Measurements from ENCODE around the gene AKAP17A. TPM values are rescaled to one million over a fixed set of nuclear protein-coding genes. Genes with fewer than 3 reads are reported as not detected.

The AKAP17A gene
- polyA plus RNA-seq, 1 donor (not counting 4 experiments of a cell fraction or from before 2014, with no cell fraction given) = 12.8 TPM

- dilution Hi-C loops (cut with MboI; ENCODE audit: extremely low pct_ligation_motif_present, low sequenced_read_pairs) = no loop called here
- H2AFZ ChIP-seq (ENCODE audit: control insufficient read depth, low read length) = no peak overlapping the region
- peak; percentile 58 for FAIRE-seq
Measured at GRCh38 chrX:1612641-1613286, 21.4 kb downstream of the AKAP17A start.

DNA sequence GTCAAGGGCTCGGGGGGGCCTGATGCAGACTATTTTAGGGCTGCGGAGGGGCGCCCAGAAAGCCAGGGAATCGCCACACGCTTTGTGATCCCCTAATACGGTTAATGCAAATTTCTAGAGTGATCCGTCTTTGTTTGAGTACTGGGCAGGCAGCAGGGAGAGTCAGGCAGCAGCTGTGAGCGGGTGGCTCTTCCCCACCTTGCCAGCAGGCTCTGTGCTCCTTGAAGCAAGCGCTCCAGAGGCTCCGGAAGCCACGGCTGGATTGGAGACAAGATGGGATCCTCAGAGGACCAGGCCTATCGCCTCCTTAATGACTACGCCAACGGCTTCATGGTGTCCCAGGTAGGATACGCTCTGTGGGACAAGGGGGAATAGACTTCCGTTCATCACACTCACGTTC lies 23.5 kb downstream of the AKAP17A start, which contains the start of gene ASMT:
TSS of gene ASMT (plus strand) at position 133 of the 400 bp plus-strand sequence. CDS start at position 274, 141 bp downstream.
- Histone ChIP-seq H3K27ac (ENCODE audit: control insufficient read depth, insufficient read depth, low read length) (no peak within 1 kb of the TSS), H3K79me2 (ENCODE audit: control insufficient read depth, insufficient read depth, low read length) (no peaks in the 10 kb centered on the region), H3K9me1 (ENCODE audit: control insufficient read depth, extremely low read depth, insufficient read depth, low read length) (no peaks in the 10 kb centered on the region), H4K20me1 (ENCODE audit: control insufficient read depth, extremely low read depth, insufficient read depth, low read length) (no peaks in the 10 kb centered on the region), H3K9me3 (ENCODE audit: control insufficient read depth, low read depth, low read length) (peaks cover 32% of the 10 kb centered on the region), H3K4me3 (ENCODE audit: control insufficient read depth in 2 of 3, extremely low read depth in 1 of 3, insufficient read depth in 2 of 3, low read depth in 1 of 3, low read length in 3 of 3) (no peak within 1 kb of the TSS), H3K9ac (ENCODE audit: control insufficient read depth, extremely low read depth, insufficient read depth, low read length) (no peak within 1 kb of the TSS), H3K4me1 (ENCODE audit: control insufficient read depth, extremely low read depth, insufficient read depth, low read length) (no peaks in the 10 kb centered on the region), H3K4me2 (ENCODE audit: control insufficient read depth, extremely low read depth, insufficient read depth, low read depth, low read length) (no peak within 1 kb of the TSS), H3K27me3 (ENCODE audit: control insufficient read depth, extremely low read depth, insufficient read depth, low read length) (no peaks in the 10 kb centered on the region), H2AFZ (ENCODE audit: control insufficient read depth, low read length) (no peak within 1 kb of the TSS), H3K36me3 (ENCODE audit: control insufficient read depth in 2 of 2, extremely low read depth in 1 of 2, insufficient read depth in 2 of 2, low read length in 2 of 2) (no peaks in the 10 kb centered on the region)
- dilution Hi-C loops (cut with MboI; ENCODE audit: extremely low pct_ligation_motif_present, low sequenced_read_pairs) = no loop called here
- FAIRE-seq = no peak
- DNase-seq (ENCODE audit: low read depth, low spot score) = no peak
- no peak for TF ChIP-seq CTCF (optimal IDR thresholded peaks at IDR 0.05 in 1 of 3, IDR thresholded peaks at IDR 0.05 in 1 of 3, conservative IDR thresholded peaks at IDR 0.05 in 1 of 3; ENCODE audit: extremely low read depth in 1 of 3, insufficient read depth in 2 of 3, low read length in 3 of 3)
- no peak for TF ChIP-seq EZH2 (IDR thresholded peaks at IDR 0.05; ENCODE audit: low read length)

More at GRCh38 chrX:1612641-1613286, 21.4 kb downstream of the AKAP17A start:
- TF ChIP-seq CTCF (optimal IDR thresholded peaks at IDR 0.05 in 1 of 3, IDR thresholded peaks at IDR 0.05 in 1 of 3, conservative IDR thresholded peaks at IDR 0.05 in 1 of 3; ENCODE audit: extremely low read depth in 1 of 3, insufficient read depth in 2 of 3, low read length in 3 of 3) = no peak
- TF ChIP-seq EZH2 (IDR thresholded peaks at IDR 0.05; ENCODE audit: low read length) = no peak
- Histone ChIP-seq H3K27ac (ENCODE audit: control insufficient read depth, insufficient read depth, low read length) (no peak overlapping the region), H3K9me3 (ENCODE audit: control insufficient read depth, low read depth, low read length) (peaks cover 25% of the 10 kb centered on the region), H4K20me1 (ENCODE audit: control insufficient read depth, extremely low read depth, insufficient read depth, low read length) (no peaks in the 10 kb centered on the region), H3K4me3 (ENCODE audit: control insufficient read depth in 2 of 3, extremely low read depth in 1 of 3, insufficient read depth in 2 of 3, low read depth in 1 of 3, low read length in 3 of 3) (no peak overlapping the region), H3K4me1 (ENCODE audit: control insufficient read depth, extremely low read depth, insufficient read depth, low read length) (no peaks in the 10 kb centered on the region), H3K27me3 (ENCODE audit: control insufficient read depth, extremely low read depth, insufficient read depth, low read length) (no peaks in the 10 kb centered on the region), H3K9ac (ENCODE audit: control insufficient read depth, extremely low read depth, insufficient read depth, low read length) (no peak overlapping the region), H3K36me3 (ENCODE audit: control insufficient read depth in 2 of 2, extremely low read depth in 1 of 2, insufficient read depth in 2 of 2, low read length in 2 of 2) (no peaks in the 10 kb centered on the region), H3K4me2 (ENCODE audit: control insufficient read depth, extremely low read depth, insufficient read depth, low read depth, low read length) (no peak overlapping the region), H3K9me1 (ENCODE audit: control insufficient read depth, extremely low read depth, insufficient read depth, low read length) (no peaks in the 10 kb centered on the region), H3K79me2 (ENCODE audit: control insufficient read depth, insufficient read depth, low read length) (no peaks in the 10 kb centered on the region)
- DNase-seq (ENCODE audit: low read depth, low spot score) = no peak
